Adrenal gland (tissue), 5 donors: ENCODE results near the gene CHRDL2.

Source experiments
- CTCF ChIP-seq, 6 experiments: fragments of 450-650 bp in 4 of 6; fragments of 200-600 bp in 2 of 6; sonication (generic) in 1 of 6; IDR thresholded peaks; 1 replicate in 5 of 6; 2 replicates in 1 of 6; pipeline versions ENCODE4 v1.5.1 to v1.8.0; 2016 to 2021; ENCODE audit warnings: antibody characterized with exemption in 6 of 6, mild to moderate bottlenecking in 2 of 6, moderate library complexity in 1 of 6
- POLR2A ChIP-seq, 2 donors: fragments of 450-650 bp; IDR thresholded peaks; one replicate each; pipeline ENCODE4 v1.6.1; 2017; ENCODE audit warnings: antibody characterized with exemption in 2 of 2, mild to moderate bottlenecking in 2 of 2, moderate library complexity in 1 of 2
- donor health status: DM: no; HTN: no; CAD: no.

- TF ChIP-seq CTCF (IDR thresholded peaks at IDR 0.05), result no peak
- no peak for TF ChIP-seq POLR2A (IDR thresholded peaks at IDR 0.05)
Measured at GRCh38 chr11:74648894-74649293, 82.3 kb downstream of the CHRDL2 start.
